Measurements from ENCODE around the gene EML1.

Gene EML1

DNA sequence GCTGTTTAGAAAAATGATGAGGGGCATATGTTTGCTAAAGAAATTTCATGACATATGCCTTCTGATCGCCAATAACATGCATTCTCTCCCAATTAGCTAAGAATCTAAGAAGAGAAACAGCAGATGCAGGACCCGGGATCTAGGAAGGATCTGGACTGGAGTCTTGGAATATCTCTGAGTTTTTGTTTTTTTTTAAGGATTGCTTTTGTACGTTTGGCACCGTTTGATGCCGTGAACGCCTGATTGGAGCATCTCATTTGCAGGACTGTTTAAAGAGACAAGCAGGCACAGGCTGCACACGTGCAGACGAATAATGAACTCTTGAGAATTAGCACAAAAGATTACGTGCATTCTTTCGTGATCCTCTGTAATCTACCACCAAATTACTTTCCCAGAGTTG is 13.6 kb downstream of the EML1 start:
- H3K9me3 ChIP-seq (ENCODE audit: control insufficient read depth, insufficient read depth, low read length), result no peaks in the 10 kb centered on the region
- no peaks in the 10 kb centered on the region for H3K27me3 ChIP-seq (ENCODE audit: control insufficient read depth, insufficient read depth, low read length)
- no CpG with 5 or more reads among the region's 10 CpGs for WGBS (ENCODE audit: insufficient coverage, insufficient read length)
- H3K27ac ChIP-seq (ENCODE audit: low read length), result no peak overlapping the region
- 0 out of 2 replicates have a peak, but pooled peaks cover 1% of the 10 kb centered on the region for H3K4me1 ChIP-seq (ENCODE audit: control insufficient read depth, insufficient read depth, low read length)
- no peak overlapping the region for H3K4me3 ChIP-seq (ENCODE audit: low read length)
- DNase-seq (ENCODE audit: low read depth, low spot score), result no peak
- no peaks in the 10 kb centered on the region; the same call in 1 of the 2 replicates for H3K36me3 ChIP-seq (ENCODE audit: control insufficient read depth, insufficient read depth, low read length)

DNA sequence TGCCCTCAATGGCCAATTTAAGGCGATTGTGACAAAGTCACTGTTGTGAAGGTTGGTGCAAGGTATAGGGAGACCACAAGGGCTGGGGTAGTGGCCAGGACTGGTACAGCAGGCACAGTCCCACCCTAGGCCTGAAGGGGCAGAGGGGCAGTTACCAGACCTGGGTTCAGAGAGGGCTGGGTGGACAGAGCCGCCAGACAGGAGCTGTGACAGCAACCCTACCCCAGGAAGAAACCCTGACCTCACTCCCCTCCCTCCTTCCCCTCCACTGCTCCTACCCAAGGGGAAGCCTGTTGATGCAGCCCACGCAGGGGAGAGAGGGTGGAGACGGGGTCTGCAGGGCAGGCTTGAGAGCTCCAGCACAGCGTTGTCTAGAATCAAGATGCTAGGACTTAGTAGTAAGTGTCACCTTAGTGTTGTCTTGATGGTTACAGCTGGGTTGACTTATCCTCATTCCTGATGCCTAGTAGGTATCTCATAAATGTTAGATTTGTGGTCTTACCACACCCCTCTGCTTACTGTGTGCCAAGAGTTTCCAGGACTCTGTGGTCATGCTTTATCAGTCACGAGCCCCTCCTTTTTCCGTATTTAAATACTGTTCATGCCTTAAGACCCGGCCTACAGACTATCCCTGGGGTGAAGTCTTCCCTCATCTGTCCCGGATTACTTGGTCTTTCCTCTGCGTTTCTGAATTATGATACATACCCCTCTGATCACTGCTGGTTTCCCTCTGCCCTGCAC is 14.4 kb downstream of the EML1 start:
- H3K36me3 ChIP-seq (ENCODE audit: control insufficient read depth, insufficient read depth, low read length), result no peaks in the 10 kb centered on the region; the same call in 1 of the 2 replicates
- no peak overlapping the region for H3K4me3 ChIP-seq (ENCODE audit: low read length)
- DNase-seq (ENCODE audit: low read depth, low spot score), result no peak
- no peaks in the 10 kb centered on the region for H3K27me3 ChIP-seq (ENCODE audit: control insufficient read depth, insufficient read depth, low read length)
- WGBS (ENCODE audit: insufficient coverage, insufficient read length), result no CpG with 5 or more reads among the region's 10 CpGs
- H3K27ac ChIP-seq (ENCODE audit: low read length), result no peak overlapping the region
- no peaks in the 10 kb centered on the region for H3K9me3 ChIP-seq (ENCODE audit: control insufficient read depth, insufficient read depth, low read length)
- 0 out of 2 replicates have a peak, but pooled peaks cover 1% of the 10 kb centered on the region for H3K4me1 ChIP-seq (ENCODE audit: control insufficient read depth, insufficient read depth, low read length)

DNA sequence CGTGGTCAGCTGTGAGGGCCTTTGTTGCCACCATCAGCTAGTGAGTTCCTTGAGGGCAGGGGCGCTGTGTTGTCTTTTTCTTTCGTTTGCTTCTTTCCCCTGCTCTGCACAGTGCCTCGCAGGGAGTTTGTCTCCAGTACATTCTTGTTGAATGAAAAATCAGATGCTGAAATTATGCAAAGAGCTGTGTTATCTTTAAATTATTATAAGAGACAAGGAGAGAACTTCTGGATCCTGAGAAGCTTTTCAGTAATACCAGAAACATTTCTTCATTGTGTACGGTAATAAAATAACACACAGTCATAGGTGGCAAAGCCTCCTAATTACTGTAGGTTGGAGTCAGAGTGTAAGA is 14.9 kb downstream of the EML1 start:
- no peak for DNase-seq (ENCODE audit: low read depth, low spot score)
- no peak overlapping the region for H3K27ac ChIP-seq (ENCODE audit: low read length)
- no peaks in the 10 kb centered on the region for H3K36me3 ChIP-seq (ENCODE audit: control insufficient read depth, insufficient read depth, low read length)
- H3K4me3 ChIP-seq (ENCODE audit: low read length), result no peak overlapping the region
- no peaks in the 10 kb centered on the region for H3K27me3 ChIP-seq (ENCODE audit: control insufficient read depth, insufficient read depth, low read length)
- 0 out of 2 replicates have a peak, but pooled peaks cover 1% of the 10 kb centered on the region for H3K4me1 ChIP-seq (ENCODE audit: control insufficient read depth, insufficient read depth, low read length)
- H3K9me3 ChIP-seq (ENCODE audit: control insufficient read depth, insufficient read depth, low read length), result no peaks in the 10 kb centered on the region
- WGBS (ENCODE audit: insufficient coverage, insufficient read length), result no CpG with 5 or more reads among the region's 5 CpGs

DNA sequence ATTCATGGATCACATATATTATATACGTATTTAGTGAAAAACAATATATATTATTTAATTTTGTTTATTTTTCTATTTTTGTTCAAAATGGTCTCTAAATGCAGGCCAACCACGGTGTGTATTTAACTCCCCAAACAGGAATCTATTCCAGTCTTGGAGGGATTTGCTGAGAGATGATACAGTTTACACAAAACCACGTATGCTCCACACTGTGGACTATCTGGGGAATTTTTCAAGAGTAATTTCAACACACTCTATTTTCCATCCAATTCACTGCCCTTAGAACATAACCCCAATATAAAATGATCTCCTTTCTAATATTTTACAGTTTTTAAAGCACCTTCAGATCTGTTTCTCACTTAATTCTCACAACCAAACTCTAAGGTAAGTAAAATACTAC is 15.3 kb downstream of the EML1 start:
- H3K9me3 ChIP-seq (ENCODE audit: control insufficient read depth, insufficient read depth, low read length), result no peaks in the 10 kb centered on the region

DNA sequence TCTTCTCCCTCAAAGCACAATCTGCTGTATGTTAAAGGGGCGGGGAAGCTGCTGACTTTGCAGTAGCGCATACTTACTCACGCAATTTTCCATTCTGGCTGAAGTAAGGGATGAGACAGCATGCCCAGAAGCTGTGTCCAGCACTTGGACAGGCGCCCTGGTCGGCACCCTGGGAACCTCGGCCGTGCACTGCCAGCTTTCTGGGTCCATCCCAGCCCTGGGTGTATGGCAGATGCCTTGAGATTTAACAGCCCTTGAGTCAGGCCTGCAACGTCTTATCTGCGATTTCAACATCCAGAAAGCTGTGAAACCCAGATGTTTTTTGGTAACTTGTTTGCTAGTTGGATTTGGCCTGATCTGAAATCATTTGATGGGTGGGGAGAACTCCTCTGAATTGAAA is 16.1 kb downstream of the EML1 start:
- no peak for DNase-seq (ENCODE audit: low read depth, low spot score)
- H3K9me3 ChIP-seq (ENCODE audit: control insufficient read depth, insufficient read depth, low read length), result no peaks in the 10 kb centered on the region
- no peak overlapping the region for H3K4me3 ChIP-seq (ENCODE audit: low read length)
- no peaks in the 10 kb centered on the region for H3K36me3 ChIP-seq (ENCODE audit: control insufficient read depth, insufficient read depth, low read length)
- no peak overlapping the region for H3K27ac ChIP-seq (ENCODE audit: low read length)
- WGBS (ENCODE audit: insufficient coverage, insufficient read length), result no CpG with 5 or more reads among the region's 9 CpGs
- H3K27me3 ChIP-seq (ENCODE audit: control insufficient read depth, insufficient read depth, low read length), result no peaks in the 10 kb centered on the region
- 0 out of 2 replicates have a peak, but pooled peaks cover 1% of the 10 kb centered on the region for H3K4me1 ChIP-seq (ENCODE audit: control insufficient read depth, insufficient read depth, low read length)

More for the DNA sequence above, 15.3 kb downstream of the EML1 start:
- H3K36me3 ChIP-seq (ENCODE audit: control insufficient read depth, insufficient read depth, low read length), result no peaks in the 10 kb centered on the region
- 0 out of 2 replicates have a peak, but pooled peaks cover 1% of the 10 kb centered on the region for H3K4me1 ChIP-seq (ENCODE audit: control insufficient read depth, insufficient read depth, low read length)
- WGBS (ENCODE audit: insufficient coverage, insufficient read length), result no CpG with 5 or more reads among the region's 3 CpGs
- no peak overlapping the region for H3K27ac ChIP-seq (ENCODE audit: low read length)
- no peaks in the 10 kb centered on the region for H3K27me3 ChIP-seq (ENCODE audit: control insufficient read depth, insufficient read depth, low read length)
- H3K4me3 ChIP-seq (ENCODE audit: low read length), result no peak overlapping the region
- DNase-seq (ENCODE audit: low read depth, low spot score), result no peak

DNA sequence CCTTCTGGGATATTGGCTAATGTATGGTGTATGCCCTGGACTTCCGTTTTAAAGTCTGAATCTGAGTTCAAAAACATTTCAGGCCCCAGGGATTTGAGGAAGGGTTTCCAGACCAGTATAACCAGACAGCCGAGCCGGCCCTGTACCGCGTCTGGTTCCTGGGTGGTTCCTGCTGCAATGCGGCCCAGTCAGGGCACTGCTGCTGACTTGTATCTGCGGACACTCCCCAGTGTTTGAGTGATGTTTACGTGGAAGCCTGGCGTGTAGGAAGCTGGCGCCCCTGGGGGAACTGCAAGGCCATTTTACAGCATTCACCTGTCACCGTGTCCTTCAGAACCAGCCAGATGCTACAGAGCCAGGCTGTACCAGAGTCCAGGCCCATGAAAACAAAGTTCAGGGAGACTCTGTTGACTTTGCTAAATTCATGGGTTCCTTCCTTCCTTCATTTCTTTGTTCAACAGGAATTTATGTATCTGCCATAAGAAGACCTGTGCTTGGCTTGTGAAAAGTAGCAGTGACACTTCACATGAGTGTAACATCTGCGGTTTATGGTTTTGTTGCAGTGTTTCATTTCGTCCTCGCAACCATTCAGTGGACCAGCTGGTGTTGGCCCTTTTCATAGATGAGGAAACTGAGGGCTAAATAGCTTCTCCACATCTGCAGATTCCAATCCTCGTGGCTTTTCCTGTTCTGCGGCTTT is 16.8 kb downstream of the EML1 start:
- 0 out of 2 replicates have a peak, but pooled peaks cover 1% of the 10 kb centered on the region for H3K4me1 ChIP-seq (ENCODE audit: control insufficient read depth, insufficient read depth, low read length)
- no peak overlapping the region for H3K27ac ChIP-seq (ENCODE audit: low read length)
- H3K27me3 ChIP-seq (ENCODE audit: control insufficient read depth, insufficient read depth, low read length), result no peaks in the 10 kb centered on the region
- no CpG with 5 or more reads among the region's 16 CpGs for WGBS (ENCODE audit: insufficient coverage, insufficient read length)
- no peaks in the 10 kb centered on the region for H3K9me3 ChIP-seq (ENCODE audit: control insufficient read depth, insufficient read depth, low read length)
- no peak for DNase-seq (ENCODE audit: low read depth, low spot score)
- no peaks in the 10 kb centered on the region for H3K36me3 ChIP-seq (ENCODE audit: control insufficient read depth, insufficient read depth, low read length)
- H3K4me3 ChIP-seq (ENCODE audit: low read length), result no peak overlapping the region

DNA sequence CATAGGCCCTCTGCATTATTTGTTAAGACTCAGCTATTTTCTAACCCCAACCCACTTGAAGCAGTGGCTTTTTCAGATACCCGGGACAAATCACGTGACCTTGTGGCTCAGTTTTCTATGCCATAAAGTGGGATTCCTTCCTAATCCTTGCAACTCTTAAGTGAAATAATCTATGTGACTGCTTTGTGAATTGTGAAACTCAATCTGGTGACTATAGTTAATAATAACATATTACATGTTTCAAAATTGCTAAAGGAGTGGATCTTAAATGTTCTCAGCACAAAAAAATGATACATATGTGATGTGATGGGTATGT is 17.3 kb downstream of the EML1 start:
- Histone ChIP-seq H3K36me3 (ENCODE audit: control insufficient read depth, insufficient read depth, low read length) (no peaks in the 10 kb centered on the region), H3K4me3 (ENCODE audit: low read length) (no peak overlapping the region), H3K27me3 (ENCODE audit: control insufficient read depth, insufficient read depth, low read length) (no peaks in the 10 kb centered on the region), H3K27ac (ENCODE audit: low read length) (no peak overlapping the region), H3K9me3 (ENCODE audit: control insufficient read depth, insufficient read depth, low read length) (no peaks in the 10 kb centered on the region), H3K4me1 (ENCODE audit: control insufficient read depth, insufficient read depth, low read length) (0 out of 2 replicates have a peak, but pooled peaks cover 1% of the 10 kb centered on the region)
- no CpG with 5 or more reads among the region's 2 CpGs for WGBS (ENCODE audit: insufficient coverage, insufficient read length)
- DNase-seq (ENCODE audit: low read depth, low spot score), result no peak

DNA sequence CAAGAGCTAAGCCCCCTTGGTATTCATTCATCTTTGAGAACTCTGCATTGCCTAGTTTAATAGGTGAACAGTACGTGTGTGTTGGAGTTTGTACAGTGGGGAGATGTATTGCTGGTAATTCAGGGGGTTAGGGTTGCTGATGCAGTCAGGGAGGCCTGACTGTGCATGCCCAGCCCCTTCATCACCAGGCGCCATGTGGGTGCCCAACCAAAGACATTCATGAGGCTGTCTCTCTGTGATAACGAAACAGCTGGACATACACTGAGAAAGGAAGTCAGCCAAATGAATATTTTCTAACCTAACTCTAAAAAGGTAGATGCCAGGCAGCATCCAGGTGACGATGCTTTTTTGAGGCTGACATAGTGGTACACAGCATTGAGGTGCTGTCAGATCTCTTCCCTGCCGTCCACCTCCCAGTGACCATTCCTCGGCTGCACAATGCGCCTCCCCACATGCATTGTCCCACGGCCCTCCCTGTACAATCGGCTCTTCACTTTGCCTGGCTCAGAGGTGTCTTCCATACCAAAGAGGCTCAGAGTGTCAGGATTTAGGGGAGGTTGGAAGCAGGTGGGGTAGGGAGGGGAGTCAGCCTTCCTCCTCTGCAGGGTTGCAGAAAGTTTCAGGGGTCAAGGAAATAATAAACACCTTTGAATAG is 19.0 kb downstream of the EML1 start:
- Histone ChIP-seq H3K9me3 (ENCODE audit: control insufficient read depth, insufficient read depth, low read length) (no peaks in the 10 kb centered on the region), H3K4me3 (ENCODE audit: low read length) (no peak overlapping the region), H3K27ac (ENCODE audit: low read length) (no peak overlapping the region), H3K4me1 (ENCODE audit: control insufficient read depth, insufficient read depth, low read length) (0 out of 2 replicates have a peak, but pooled peaks cover 1% of the 10 kb centered on the region), H3K36me3 (ENCODE audit: control insufficient read depth, insufficient read depth, low read length) (no peaks in the 10 kb centered on the region), H3K27me3 (ENCODE audit: control insufficient read depth, insufficient read depth, low read length) (no peaks in the 10 kb centered on the region)
- WGBS (ENCODE audit: insufficient coverage, insufficient read length), result 100% methylated on average over 1 of the region's 9 CpGs
- no peak for DNase-seq (ENCODE audit: low read depth, low spot score)

DNA sequence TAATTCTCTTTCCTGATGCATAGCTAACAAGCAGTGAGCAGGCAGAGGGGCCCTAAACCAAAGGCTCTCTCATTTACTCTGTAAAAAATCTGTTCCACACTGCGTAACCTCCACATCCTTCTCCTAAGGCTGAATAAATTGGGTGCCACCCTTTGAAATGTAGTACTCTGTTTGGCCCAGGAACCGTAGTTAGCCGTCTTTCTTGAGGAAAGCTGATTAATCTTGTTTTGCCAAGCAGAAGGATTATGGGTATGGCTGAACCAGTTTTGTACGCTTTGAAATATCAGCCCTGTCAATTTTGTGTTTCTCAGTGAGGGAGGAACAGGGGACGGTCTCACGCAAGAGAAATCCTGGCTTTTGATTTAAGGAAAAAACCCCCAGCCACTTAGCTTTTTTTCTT is 19.7 kb downstream of the EML1 start:
- Histone ChIP-seq H3K9me3 (ENCODE audit: control insufficient read depth, insufficient read depth, low read length) (no peaks in the 10 kb centered on the region), H3K27me3 (ENCODE audit: control insufficient read depth, insufficient read depth, low read length) (no peaks in the 10 kb centered on the region), H3K4me1 (ENCODE audit: control insufficient read depth, insufficient read depth, low read length) (0 out of 2 replicates have a peak, but pooled peaks cover 1% of the 10 kb centered on the region), H3K27ac (ENCODE audit: low read length) (no peak overlapping the region), H3K36me3 (ENCODE audit: control insufficient read depth, insufficient read depth, low read length) (no peaks in the 10 kb centered on the region), H3K4me3 (ENCODE audit: low read length) (no peak overlapping the region)
- WGBS (ENCODE audit: insufficient coverage, insufficient read length), result no CpG with 5 or more reads among the region's 6 CpGs
- DNase-seq (ENCODE audit: low read depth, low spot score), result no peak

DNA sequence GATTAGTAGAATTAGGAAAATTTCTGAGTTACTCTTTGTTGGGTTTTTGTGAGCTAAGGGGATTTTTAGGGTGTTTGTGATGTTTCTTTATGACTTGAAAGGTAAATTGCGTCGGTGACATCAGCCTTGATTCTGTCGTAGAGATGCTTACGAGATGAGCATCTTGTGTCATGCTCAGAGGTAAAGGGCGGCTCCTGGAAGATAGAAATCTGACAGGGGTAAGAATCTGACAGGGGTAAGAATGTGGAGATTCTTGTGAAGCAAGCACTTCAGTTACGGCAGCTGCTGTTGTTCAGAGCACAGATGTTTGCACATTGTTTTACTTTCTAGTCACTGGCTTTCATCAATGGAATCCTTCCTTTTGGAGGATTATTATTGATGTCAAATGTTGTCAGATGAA is 22.5 kb downstream of the EML1 start:
- Histone ChIP-seq H3K27ac (ENCODE audit: low read length) (no peak overlapping the region), H3K4me3 (ENCODE audit: low read length) (no peak overlapping the region), H3K4me1 (ENCODE audit: control insufficient read depth, insufficient read depth, low read length) (0 out of 2 replicates have a peak, but pooled peaks cover 1% of the 10 kb centered on the region), H3K9me3 (ENCODE audit: control insufficient read depth, insufficient read depth, low read length) (no peaks in the 10 kb centered on the region), H3K27me3 (ENCODE audit: control insufficient read depth, insufficient read depth, low read length) (no peaks in the 10 kb centered on the region), H3K36me3 (ENCODE audit: control insufficient read depth, insufficient read depth, low read length) (no peaks in the 10 kb centered on the region)
- DNase-seq (ENCODE audit: low read depth, low spot score), result no peak
- WGBS (ENCODE audit: insufficient coverage, insufficient read length), result no CpG with 5 or more reads among the region's 6 CpGs
